Karpas-422 (cell line): ENCODE results near the gene ETV7. TPM values are rescaled to one million over a fixed set of nuclear protein-coding genes. Genes with fewer than 3 reads are reported as not detected.

Source experiments
- DNase-seq: peaks from one replicate; pipeline ENCODE4 v3.0.0-alpha.2; 2015
- H2AFZ ChIP-seq: fragments of 200-600 bp; sonication (generic); 2 replicates; pipeline ENCODE4 v1.6.1; 2014; ENCODE audit warnings: antibody characterized with exemption, low read length, mixed read lengths
- H3K27ac ChIP-seq: fragments of 200-600 bp; sonication (generic); 2 replicates; pipeline ENCODE4 v1.5.1; 2014; ENCODE audit warnings: mild to moderate bottlenecking, low read length, moderate library complexity
- H3K27me3 ChIP-seq: fragments of 200-600 bp; sonication (generic); 2 replicates; pipeline ENCODE4 v1.6.1; 2014; ENCODE audit warnings: low read length, mixed read lengths
- H3K36me3 ChIP-seq: fragments of 200-600 bp; sonication (generic); 2 replicates; pipeline ENCODE4 v1.6.1; 2014; ENCODE audit warnings: low read length, mixed read lengths; ENCODE audit not compliant: insufficient read depth
- H3K4me1 ChIP-seq: fragments of 200-600 bp; sonication (generic); 2 replicates; pipeline ENCODE4 v1.6.1; 2014; ENCODE audit warnings: mild to moderate bottlenecking, low read length, mixed read lengths
- H3K4me2 ChIP-seq: fragments of 200-600 bp; sonication (generic); 2 replicates; pipeline ENCODE4 v1.6.1; 2014; ENCODE audit warnings: low read length, low read depth, mild to moderate bottlenecking; ENCODE audit not compliant: poor library complexity, severe bottlenecking
- H3K4me3 ChIP-seq: fragments of 200-600 bp; sonication (generic); 2 replicates; pipeline ENCODE4 v1.5.1; 2014; ENCODE audit warnings: mild to moderate bottlenecking, antibody characterized with exemption, low read length, mixed read lengths
- H3K79me2 ChIP-seq: fragments of 200-600 bp; sonication (generic); 2 replicates; pipeline ENCODE4 v1.6.1; 2014; ENCODE audit warnings: mild to moderate bottlenecking, low read length, mixed read lengths
- H3K9ac ChIP-seq: fragments of 200-600 bp; sonication (generic); 2 replicates; pipeline ENCODE4 v1.6.0; 2014; ENCODE audit warnings: low read length
- H3K9me2 ChIP-seq: fragments of 200-600 bp; sonication (generic), shearing (Covaris generic); replicated peaks from 2 replicates; pipeline ENCODE4 v1.6.0; 2014; ENCODE audit warnings: mild to moderate bottlenecking, low read length, moderate library complexity; ENCODE audit not compliant: insufficient read depth
- H3K9me3 ChIP-seq: fragments of 300-700, 200-600 bp; sonication (generic); 2 replicates; pipeline ENCODE4 v1.6.1; 2014; ENCODE audit warnings: low read length, mixed read lengths
- H4K20me1 ChIP-seq: fragments of 200-600 bp; sonication (generic); 2 replicates; pipeline ENCODE4 v1.6.1; 2014; ENCODE audit warnings: mild to moderate bottlenecking, antibody characterized with exemption, low read length, low read depth; ENCODE audit not compliant: insufficient read depth
- total RNA-seq: library from RNA; depleted of rRNA; stranded (reverse); fragments of >200 nt; shearing (Covaris generic); gene quantifications from 2 replicates; pipeline ENCODE4 v1.2.3, GENCODE V29; 2014; ENCODE audit warnings: low replicate concordance

ETV7 gene
- total RNA-seq, 1 experiment from 2014 or later: not detected

DNA sequence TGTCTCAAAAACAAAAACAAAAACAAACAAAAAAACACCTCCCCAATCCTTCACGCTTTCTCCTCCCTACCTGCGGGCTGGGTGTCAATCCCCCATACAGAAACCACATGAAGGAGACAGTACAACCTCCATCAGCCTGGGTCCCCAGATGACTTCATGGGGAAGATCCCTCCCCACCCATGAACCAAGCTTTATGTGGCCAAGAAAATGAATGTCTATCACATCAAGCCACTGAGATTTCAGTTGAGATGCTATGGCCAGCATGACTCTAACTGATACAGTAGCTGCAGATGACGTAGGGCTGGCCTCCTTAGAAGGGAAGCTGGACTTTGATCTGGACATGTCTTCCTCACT is 29.6 kb downstream of the ETV7 start:
- Histone ChIP-seq H3K79me2 (no peaks in the 10 kb centered on the region), H3K4me1 (peaks cover 30% of the 10 kb centered on the region), H3K9me2 (no peaks in the 10 kb centered on the region), H2AFZ (peak overlapping the region; percentile 99; the same call in 1 of the 2 replicates), H3K9me3 (no peaks in the 10 kb centered on the region), H3K27ac (peak overlapping the region; percentile 72), H4K20me1 (no peaks in the 10 kb centered on the region), H3K9ac (peak overlapping the region; percentile 47; the same call in 1 of the 2 replicates), H3K27me3 (no peaks in the 10 kb centered on the region), H3K36me3 (no peaks in the 10 kb centered on the region), H3K4me3 (no peak overlapping the region), H3K4me2 (peak overlapping the region; percentile 69)
- DNase-seq: no peak

DNA sequence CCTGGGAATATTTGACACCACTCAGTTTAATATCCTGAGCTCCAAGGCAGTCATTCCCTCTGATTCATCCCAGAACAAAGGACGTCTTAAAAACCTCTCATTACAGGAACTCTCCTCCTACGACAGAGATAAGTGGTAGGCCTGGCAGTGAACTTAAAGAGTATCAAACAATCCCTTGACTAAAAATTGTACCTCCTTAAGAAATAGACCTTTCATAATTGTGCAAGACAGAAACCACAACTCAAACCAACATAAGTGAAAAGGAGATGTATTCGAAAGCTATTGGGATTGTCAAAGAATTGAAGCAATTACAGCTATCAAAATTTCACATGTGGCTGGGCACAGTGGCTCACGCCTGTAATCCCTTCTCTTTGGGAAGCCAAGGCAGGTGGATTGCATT is 31.6 kb downstream of the ETV7 start:
- Histone ChIP-seq H3K4me2 (no peak overlapping the region), H3K4me1 (peaks cover 29% of the 10 kb centered on the region), H2AFZ (no peak overlapping the region), H3K27ac (no peak overlapping the region), H3K27me3 (no peaks in the 10 kb centered on the region), H3K4me3 (no peak overlapping the region), H3K79me2 (no peaks in the 10 kb centered on the region), H3K9ac (no peak overlapping the region), H3K9me3 (peaks cover 3% of the 10 kb centered on the region; the same call in 1 of the 2 replicates), H3K9me2 (no peaks in the 10 kb centered on the region), H3K36me3 (no peaks in the 10 kb centered on the region), H4K20me1 (no peaks in the 10 kb centered on the region)
- DNase-seq: no peak

DNA sequence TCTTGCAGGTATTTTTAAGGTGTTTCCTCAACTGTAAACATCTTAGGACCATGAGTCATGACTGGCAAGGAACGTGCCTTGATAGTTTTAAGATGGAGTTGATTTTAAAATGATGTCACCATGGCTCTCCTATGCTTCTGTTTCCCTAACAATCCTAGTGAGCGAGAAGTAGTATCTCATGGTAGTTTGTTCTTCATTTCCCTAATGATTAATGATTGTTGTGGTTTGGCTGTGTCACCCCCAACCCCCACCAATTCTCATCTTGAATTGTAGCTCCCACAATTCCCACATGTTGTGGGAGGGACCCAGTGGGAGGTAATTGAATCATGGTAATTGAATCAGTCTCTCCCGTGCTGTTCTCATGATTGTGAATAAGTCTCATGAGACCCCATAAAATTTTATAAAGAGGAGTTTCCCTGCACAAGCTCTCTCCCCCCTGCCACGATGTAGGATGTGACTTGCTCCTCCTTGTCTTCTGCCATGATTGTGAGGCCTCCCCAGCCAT is 34.0 kb downstream of the ETV7 start:
- H4K20me1 ChIP-seq: no peaks in the 10 kb centered on the region
- no peak overlapping the region for H2AFZ ChIP-seq
- peaks cover 3% of the 10 kb centered on the region; the same call in 1 of the 2 replicates for H3K9me3 ChIP-seq
- H3K4me3 ChIP-seq: no peak overlapping the region
- H3K27me3 ChIP-seq: no peaks in the 10 kb centered on the region
- no peaks in the 10 kb centered on the region for H3K36me3 ChIP-seq
- peaks cover 30% of the 10 kb centered on the region for H3K4me1 ChIP-seq
- no peaks in the 10 kb centered on the region for H3K79me2 ChIP-seq
- no peak overlapping the region for H3K27ac ChIP-seq
- H3K9ac ChIP-seq: no peak overlapping the region
- no peaks in the 10 kb centered on the region for H3K9me2 ChIP-seq
- DNase-seq: no peak
- H3K4me2 ChIP-seq: no peak overlapping the region

DNA sequence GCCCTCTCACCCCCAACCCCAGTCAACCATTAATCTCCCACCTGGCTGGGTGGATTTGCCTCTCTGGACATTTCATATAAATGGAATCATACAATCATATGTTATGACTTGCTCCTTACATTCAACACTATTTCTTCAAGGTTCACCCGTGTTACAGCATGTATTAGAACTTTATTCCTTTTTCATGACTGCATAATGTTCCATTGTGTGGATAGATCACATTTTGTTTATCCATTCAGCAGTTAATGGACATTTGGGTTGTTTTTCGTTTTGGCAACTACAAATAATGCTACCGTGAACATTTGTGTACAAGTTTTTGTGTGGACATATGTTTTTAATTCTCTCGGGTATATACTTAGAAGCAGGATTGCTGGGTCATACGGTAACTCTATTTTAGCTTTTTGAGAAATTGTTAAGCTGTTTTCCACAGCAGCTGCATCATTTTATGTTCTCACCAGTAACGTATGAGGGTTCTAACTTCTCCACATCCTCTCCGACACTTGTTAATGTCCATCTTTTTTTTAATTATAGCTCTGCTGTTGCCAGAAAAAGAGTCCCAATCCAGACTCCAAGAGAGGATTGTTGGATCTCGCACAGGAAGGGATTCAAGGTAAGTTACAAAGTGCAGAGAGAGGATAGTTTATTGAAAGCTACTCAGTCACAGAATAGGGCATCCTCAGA is 34.9 kb downstream of the ETV7 start:
- H2AFZ ChIP-seq: no peak overlapping the region
- peaks cover 3% of the 10 kb centered on the region; the same call in 1 of the 2 replicates for H3K9me3 ChIP-seq
- no peaks in the 10 kb centered on the region for H3K27me3 ChIP-seq
- no peak overlapping the region for H3K27ac ChIP-seq
- H3K4me2 ChIP-seq: no peak overlapping the region
- no peak overlapping the region for H3K4me3 ChIP-seq
- H3K9me2 ChIP-seq: no peaks in the 10 kb centered on the region
- H3K79me2 ChIP-seq: no peaks in the 10 kb centered on the region
- DNase-seq: no peak
- no peak overlapping the region for H3K9ac ChIP-seq
- peaks cover 21% of the 10 kb centered on the region for H3K4me1 ChIP-seq
- H3K36me3 ChIP-seq: no peaks in the 10 kb centered on the region
- H4K20me1 ChIP-seq: no peaks in the 10 kb centered on the region

DNA sequence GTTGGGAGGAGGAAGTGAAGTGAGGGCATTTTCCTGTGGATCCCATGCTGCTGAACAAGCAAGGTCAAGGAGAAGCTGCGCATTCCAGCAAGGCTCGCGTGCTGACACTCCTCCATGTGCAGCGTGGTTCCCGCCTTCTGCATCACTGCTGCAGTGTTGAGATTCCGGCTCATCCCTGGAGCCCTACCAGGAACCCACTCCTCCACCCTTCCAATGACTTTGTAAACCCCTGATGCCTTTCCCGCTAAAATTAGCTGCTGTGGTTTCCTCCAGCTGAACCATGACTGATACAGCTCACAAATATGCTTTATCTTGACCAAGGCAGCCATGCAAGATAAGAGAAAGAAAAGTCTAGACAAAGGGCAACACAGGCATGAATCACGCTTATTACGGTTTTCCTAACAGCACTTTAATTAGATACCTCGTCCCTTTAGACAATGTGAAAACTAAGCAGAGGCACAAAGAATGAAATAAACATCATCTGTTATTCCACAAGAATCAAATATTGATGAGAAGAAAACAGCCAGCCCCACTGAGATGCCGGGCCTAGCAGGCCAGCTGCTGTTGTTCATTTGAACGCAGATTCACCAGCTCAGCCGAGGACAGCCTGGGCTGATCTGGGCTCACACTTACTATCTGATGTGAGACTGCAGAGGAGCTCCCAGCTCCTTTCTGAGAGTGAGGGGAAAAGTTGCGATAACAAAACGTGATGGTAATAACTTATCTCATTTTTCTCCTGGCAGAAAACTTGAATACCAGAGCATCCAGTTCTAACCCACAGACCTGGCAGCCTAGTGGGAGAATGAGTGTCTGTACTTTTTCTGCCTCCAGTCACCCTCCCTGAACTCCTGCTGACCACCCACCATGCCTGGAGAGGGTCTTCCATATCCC is 36.5 kb downstream of the ETV7 start:
- Histone ChIP-seq H3K9ac (no peak overlapping the region), H4K20me1 (no peaks in the 10 kb centered on the region), H3K9me2 (no peaks in the 10 kb centered on the region), H3K36me3 (no peaks in the 10 kb centered on the region), H3K4me2 (no peak overlapping the region), H3K27ac (no peak overlapping the region), H3K4me1 (peaks cover 21% of the 10 kb centered on the region), H3K9me3 (peaks cover 3% of the 10 kb centered on the region; the same call in 1 of the 2 replicates), H3K27me3 (no peaks in the 10 kb centered on the region), H2AFZ (no peak overlapping the region), H3K79me2 (no peaks in the 10 kb centered on the region), H3K4me3 (no peak overlapping the region)
- DNase-seq: no peak

DNA sequence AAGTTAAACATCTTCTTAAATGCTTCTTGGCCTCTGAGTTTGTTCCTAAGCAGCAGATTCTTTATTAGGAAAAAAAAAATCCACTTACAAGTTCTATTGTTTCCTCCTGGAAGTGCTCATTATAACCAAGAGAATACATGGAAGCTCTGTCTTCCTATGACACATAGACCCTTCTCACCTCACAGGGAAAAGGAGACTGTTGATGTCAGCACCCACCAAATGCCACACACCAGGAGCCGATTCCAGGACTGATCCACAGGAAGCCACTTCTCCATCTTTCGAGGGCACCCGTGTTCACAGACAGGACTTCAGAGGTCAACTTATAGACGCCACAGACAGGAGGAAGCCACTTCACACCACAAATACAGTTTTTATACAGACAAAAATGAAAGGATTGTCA is 37.4 kb downstream of the ETV7 start:
- Histone ChIP-seq H4K20me1 (no peaks in the 10 kb centered on the region), H3K79me2 (no peaks in the 10 kb centered on the region), H3K4me3 (no peak overlapping the region), H3K9me3 (peaks cover 3% of the 10 kb centered on the region; the same call in 1 of the 2 replicates), H3K27me3 (no peaks in the 10 kb centered on the region), H3K27ac (no peak overlapping the region), H3K9me2 (no peaks in the 10 kb centered on the region), H3K4me1 (peaks cover 21% of the 10 kb centered on the region), H3K9ac (0 out of 2 replicates have a peak overlapping the region, but pooled peaks have one; percentile 15), H2AFZ (peak overlapping the region; percentile 19; the same call in 1 of the 2 replicates), H3K4me2 (peak overlapping the region; percentile 51), H3K36me3 (no peaks in the 10 kb centered on the region)
- no peak for DNase-seq

DNA sequence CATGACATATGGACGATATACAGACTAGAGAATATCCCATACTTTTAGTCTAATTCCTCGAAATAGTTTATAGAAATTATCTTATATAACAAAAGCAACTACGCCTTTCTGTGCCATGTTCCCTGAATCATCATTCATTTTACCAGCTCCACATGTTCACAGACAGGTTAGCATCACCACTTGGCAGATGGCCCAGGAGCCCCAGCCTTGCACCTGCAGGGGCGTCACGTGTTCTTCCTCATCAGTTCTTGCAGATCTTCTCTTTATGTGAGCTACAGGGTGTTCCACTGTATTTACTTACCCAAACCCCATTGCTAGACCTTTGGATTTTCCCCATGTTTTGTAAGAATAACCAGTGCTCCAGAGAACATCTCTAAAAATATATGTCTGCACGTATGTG is 38.2 kb downstream of the ETV7 start:
- H4K20me1 ChIP-seq: no peaks in the 10 kb centered on the region
- peak; percentile 86 for DNase-seq
- H2AFZ ChIP-seq: peak overlapping the region; percentile 2; the same call in 1 of the 2 replicates
- H3K9me3 ChIP-seq: peaks cover 3% of the 10 kb centered on the region; the same call in 1 of the 2 replicates
- H3K9ac ChIP-seq: peak overlapping the region; percentile 40; the same call in 1 of the 2 replicates
- H3K4me2 ChIP-seq: peak overlapping the region; percentile 51
- H3K9me2 ChIP-seq: no peaks in the 10 kb centered on the region
- peaks cover 21% of the 10 kb centered on the region for H3K4me1 ChIP-seq
- peak overlapping the region; percentile 26 for H3K4me3 ChIP-seq
- no peaks in the 10 kb centered on the region for H3K36me3 ChIP-seq
- H3K27me3 ChIP-seq: no peaks in the 10 kb centered on the region
- peak overlapping the region; percentile 54 for H3K27ac ChIP-seq
- no peaks in the 10 kb centered on the region for H3K79me2 ChIP-seq

DNA sequence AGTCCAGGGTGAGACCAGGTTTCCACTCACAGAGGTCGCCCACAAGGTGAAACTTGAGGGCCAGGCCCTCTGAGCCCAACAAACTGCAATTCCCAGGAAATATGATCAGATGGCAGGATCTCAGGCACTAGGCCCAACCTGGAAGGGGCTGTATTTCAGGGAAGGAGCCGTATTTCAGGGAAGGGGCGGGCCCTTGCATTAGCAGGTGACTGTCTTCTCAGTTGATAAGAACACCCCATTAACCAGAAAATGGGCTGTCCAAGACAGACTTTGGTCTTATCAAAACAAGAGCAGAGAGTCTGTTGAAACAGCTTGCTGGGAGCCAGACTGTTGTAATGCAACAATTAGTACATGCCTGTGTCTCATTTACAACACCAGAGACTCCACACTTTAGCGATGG is 39.8 kb downstream of the ETV7 start:
- Histone ChIP-seq H3K9me2 (no peaks in the 10 kb centered on the region), H3K4me1 (peaks cover 32% of the 10 kb centered on the region), H4K20me1 (no peaks in the 10 kb centered on the region), H3K4me3 (no peak overlapping the region), H3K9ac (no peak overlapping the region), H3K79me2 (no peaks in the 10 kb centered on the region), H3K36me3 (no peaks in the 10 kb centered on the region), H3K27me3 (no peaks in the 10 kb centered on the region), H3K4me2 (no peak overlapping the region), H3K27ac (no peak overlapping the region), H2AFZ (no peak overlapping the region), H3K9me3 (peaks cover 3% of the 10 kb centered on the region; the same call in 1 of the 2 replicates)
- no peak for DNase-seq
